ENCODE data around the gene ERN1. TPM values are rescaled to one million over a fixed set of nuclear protein-coding genes. Genes with fewer than 3 reads are reported as not detected.

The ERN1 gene
- total and polyA plus RNA-seq, 2 of the 13 experiments (the other 11 are each of a cell fraction or from before 2014, with no cell fraction given) = 6.0 to 12.7 TPM

GRCh38 chr17:64145751-64146417 is 15.9 kb upstream of the ERN1 start (continued):
- TF ChIP-seq MXD1 (CRISPR knock-in tag; IDR thresholded peaks at IDR 0.05) (peak; percentile 77; the same call in 1 of the 2 replicates), ZBTB20 (CRISPR knock-in tag; IDR thresholded peaks at IDR 0.05; ENCODE audit: borderline replicate concordance, low read depth) (peak; percentile 86), IKZF4 (CRISPR knock-in tag; IDR thresholded peaks at IDR 0.05; ENCODE audit: borderline replicate concordance, low read depth, not compliant biosample characterization) (no peak), ZNF503 (CRISPR knock-in tag; IDR thresholded peaks at IDR 0.05) (peak; percentile 68), MATR3 (CRISPR knock-in tag; IDR thresholded peaks at IDR 0.05) (no peak), ZNF441 (CRISPR knock-in tag; IDR thresholded peaks at IDR 0.05; ENCODE audit: borderline replicate concordance) (peak; percentile 60; the same call in 1 of the 2 replicates), ZNF879 (CRISPR knock-in tag; IDR thresholded peaks at IDR 0.05) (peak; percentile 81; the same call in 1 of the 2 replicates), HDAC2 (CRISPR knock-in tag; IDR thresholded peaks at IDR 0.05) (peak; percentile 90), ZNF232 (CRISPR knock-in tag; IDR thresholded peaks at IDR 0.05; ENCODE audit: borderline replicate concordance) (peak; percentile 93), THAP9 (CRISPR knock-in tag; IDR thresholded peaks at IDR 0.05; ENCODE audit: borderline replicate concordance) (peak; percentile 89), HOXA9 (CRISPR knock-in tag; IDR thresholded peaks at IDR 0.05; ENCODE audit: borderline replicate concordance) (no peak), AGO2 (optimal IDR thresholded peaks at IDR 0.05; ENCODE audit: low read depth, low read length) (peak; percentile 100), RELA (CRISPR knock-in tag; IDR thresholded peaks at IDR 0.05) (peak; percentile 51; the same call in 1 of the 2 replicates), EZH2 (conservative IDR thresholded peaks at IDR 0.05; ENCODE audit: low read depth, low read length) (no peak), CEBPB (IDR thresholded peaks at IDR 0.05; ENCODE audit: borderline replicate concordance, low read depth, low read length) (no peak), ZNF230 (CRISPR knock-in tag; IDR thresholded peaks at IDR 0.05) (peak; percentile 96), ETV5 (CRISPR knock-in tag; IDR thresholded peaks at IDR 0.05; ENCODE audit: borderline replicate concordance) (peak; percentile 57; the same call in 1 of the 2 replicates), ZBTB34 (CRISPR knock-in tag; IDR thresholded peaks at IDR 0.05) (no peak; the same call in 1 of the 2 replicates)
- TF ChIP-seq, protein P1, sequence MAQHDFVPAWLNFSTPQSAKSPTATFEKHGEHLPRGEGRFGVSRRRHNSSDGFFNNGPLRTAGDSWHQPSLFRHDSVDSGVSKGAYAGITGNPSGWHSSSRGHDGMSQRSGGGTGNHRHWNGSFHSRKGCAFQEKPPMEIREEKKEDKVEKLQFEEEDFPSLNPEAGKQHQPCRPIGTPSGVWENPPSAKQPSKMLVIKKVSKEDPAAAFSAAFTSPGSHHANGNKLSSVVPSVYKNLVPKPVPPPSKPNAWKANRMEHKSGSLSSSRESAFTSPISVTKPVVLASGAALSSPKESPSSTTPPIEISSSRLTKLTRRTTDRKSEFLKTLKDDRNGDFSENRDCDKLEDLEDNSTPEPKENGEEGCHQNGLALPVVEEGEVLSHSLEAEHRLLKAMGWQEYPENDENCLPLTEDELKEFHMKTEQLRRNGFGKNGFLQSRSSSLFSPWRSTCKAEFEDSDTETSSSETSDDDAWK (CRISPR knock-in tag; IDR thresholded peaks at IDR 0.05) = no peak

Data from HepG2 (cell line).